Stimulated activated CD8-positive, alpha-beta memory T cell treated with anti-CD3 and anti-CD28 coated beads, Interleukin-12 subunit alpha, Interleukin-12 subunit beta, amount 100 ng/mL, for 24 hours (primary cell): Measurements from ENCODE around the gene WDR5.

Source experiments
- DNase-seq: peaks from one replicate; pipeline ENCODE4 v3.0.0-alpha.2; 2020; ENCODE audit errors: extremely low read depth

WDR5 gene

DNA sequence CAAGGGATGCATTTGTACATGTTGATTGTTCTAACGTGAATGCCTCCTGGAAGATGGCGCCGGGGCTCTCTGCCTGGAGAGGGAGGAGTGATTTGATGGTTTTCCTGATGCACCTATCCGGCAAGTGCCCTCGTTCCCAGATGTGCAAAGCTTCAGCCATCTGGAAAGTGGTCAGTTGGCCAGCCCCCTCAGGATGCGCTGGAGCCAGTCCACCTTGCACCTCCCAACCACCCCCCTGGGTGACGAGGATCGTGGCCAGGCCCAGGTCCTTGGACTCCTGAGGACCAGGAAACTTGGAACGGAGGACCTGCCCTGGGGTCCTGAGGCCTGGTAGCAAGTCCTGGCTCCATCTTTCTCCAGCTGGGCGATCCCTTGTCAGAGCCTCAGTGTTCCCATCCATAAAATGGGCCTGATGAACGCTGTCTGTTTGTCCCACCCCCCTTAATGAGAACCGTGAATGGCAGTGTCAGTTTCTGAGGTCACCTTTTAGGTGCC lies 52.1 kb downstream of the WDR5 start:
- no peak for DNase-seq

DNA sequence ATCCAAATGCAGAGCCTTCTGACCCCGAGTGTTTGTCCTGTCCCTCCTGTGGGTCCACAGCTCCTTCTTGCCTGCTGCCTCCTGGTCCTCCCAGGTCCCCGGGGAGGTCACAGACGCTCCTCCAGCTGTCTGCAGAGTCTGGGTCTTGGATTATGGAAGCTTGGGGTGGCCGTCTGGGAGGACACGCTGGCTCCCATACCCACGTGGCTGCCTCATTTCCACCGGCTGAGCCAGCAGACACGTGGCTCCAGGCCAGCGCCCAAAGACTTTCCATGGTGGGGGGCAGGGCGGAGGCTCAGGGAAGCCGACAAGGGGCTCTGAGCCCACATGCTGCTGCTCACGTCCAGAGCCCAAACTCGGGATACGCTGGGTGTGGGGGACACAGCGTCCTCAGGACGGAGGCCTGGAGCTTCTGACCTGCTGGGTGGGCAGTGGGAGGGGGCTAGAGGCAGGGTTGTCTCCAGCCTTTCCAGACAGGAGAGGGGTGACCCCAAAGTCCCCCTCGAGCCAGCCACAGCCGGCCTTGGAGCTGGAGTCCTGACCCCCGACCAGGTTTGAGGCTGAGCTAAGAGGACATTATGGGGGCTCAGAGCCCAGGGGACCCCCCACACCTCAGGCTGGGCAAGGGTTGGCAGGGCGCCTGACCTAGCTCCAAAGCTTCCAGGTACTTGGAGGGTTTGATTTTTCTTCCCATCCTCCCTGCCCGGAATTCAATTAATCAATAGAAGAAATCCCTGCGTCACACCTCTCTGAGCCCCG lies 52.7 kb downstream of the WDR5 start:
- no peak for DNase-seq

DNA sequence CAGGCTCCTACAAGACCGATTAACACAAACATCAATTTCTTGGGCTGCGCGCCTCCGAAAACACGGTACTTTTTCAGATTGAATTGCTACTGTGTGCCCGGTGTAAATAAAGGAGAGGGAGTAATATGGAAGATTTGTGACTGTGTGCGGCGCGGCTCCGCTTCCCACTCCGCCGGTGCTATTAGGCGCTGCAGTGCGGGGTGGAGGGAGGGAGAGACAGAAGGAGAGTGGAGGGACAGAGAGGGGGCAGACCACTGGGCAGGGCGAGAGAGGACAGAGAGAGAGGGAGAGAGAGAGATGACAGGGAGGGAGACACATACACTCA lies 53.2 kb downstream of the WDR5 start:
- DNase-seq: no peak

DNA sequence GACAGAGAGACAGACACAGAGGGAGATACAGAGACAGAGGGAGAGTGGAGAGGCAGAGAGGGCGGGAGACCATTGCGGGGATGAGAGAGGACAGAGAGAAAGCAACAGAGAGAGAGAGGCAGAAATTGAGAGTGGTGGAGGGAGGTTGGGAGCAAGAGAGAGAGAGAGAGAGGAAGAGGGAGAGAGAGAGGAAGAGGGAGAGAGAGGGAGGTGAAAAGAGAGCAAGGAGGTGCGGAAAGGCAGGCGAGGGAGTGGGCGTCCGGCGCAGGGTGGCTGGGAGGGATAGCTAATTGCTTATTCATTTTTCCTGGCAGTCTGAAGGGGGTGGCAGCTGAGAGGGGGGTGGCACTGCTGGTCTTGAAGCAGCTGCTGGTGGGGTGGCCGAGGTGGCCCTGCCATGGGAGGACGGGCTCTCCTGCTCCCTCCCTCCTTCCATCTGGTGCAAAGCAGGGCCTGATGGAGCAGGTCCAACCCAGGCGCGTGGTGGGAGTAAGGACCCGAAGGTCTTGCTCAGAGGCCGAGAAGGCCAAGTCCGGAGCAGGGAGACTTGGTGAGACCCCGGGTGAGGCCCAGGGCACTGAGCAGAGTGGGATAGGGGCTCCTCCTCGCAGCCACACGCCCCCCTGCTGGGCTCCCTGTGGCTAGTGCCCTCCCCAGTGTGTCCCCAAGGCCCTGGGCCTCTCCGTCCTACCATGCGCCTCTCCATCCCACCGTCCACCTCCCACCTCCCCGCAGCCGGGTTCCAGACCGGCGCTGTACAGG lies 53.8 kb downstream of the WDR5 start:
- no peak for DNase-seq

DNA sequence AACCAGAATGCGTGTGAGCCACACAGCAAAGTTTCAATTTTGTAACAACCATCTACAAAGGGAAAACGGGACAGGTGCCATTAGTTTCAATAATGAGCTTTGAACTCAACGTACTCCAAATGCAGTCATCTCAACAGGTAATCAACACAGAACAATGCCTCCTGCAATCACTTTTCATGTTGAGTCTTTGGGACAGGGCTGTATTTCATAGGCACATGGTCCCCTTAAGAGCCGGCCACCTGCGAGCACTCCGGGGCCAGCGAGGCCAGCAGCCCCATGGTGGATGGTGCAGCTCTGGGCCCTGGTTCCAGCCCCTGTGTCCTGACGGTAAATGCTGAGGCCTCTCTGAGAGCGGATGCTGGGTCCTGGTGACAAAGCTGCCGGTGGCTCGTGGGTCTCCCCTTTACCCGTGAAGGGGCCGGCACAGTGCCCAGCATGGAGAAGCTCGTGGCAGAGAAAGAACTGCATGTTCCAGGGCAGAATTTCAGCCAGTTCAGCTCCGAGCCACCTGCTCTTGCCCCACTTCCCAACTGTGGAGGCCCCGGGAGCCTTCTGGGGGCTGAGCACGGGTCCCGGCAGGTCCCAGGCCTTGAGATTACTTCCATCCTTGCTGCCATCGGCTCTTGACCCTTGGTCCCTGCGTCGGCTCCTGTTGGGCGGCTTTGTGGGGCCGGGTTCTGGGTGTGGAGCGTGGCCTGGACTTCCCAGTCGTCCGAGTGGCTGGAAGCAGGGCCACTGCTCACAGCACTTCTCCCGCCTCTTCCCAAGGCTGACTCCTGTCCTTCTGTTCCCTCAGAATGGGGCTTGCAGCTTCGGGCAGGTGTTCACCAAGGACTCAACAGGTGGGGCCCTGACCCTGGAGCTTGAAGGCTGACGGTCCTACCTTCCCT lies 54.6 kb downstream of the WDR5 start:
- no peak for DNase-seq

DNA sequence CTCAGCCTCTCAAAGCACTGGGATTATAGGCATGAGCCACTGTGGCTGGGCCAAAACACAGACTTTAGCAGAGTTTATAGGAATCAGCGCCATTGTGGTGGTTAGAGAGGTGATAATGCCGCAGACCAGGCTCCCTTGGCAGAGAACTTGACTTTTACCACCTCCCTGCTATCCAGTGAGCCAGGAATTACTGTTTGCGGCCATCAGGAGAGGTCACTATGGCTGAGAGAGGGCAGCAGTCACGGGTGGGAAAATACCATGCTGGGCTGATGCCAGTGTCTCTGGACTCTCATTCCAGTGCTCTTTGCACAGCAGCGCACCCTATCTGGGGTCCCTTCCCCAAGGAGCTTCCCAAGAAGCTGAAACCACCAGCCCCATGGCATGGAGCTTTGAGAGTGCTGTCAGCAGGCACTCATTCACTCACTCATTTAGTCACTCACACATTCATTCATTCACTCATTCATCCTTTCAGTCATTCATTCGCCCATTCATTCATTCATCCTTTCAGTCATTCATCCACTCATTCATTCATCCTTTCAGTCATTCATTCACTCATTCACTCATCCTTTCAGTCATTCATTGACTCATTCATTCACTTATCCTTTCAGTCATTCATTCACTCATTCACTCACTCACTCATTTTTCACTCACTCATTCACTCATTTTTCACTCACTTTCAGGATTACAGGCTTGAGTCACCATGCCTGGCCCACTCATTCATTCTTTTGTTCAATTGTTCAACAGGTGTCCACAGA lies 55.8 kb downstream of the WDR5 start:
- DNase-seq: no peak

DNA sequence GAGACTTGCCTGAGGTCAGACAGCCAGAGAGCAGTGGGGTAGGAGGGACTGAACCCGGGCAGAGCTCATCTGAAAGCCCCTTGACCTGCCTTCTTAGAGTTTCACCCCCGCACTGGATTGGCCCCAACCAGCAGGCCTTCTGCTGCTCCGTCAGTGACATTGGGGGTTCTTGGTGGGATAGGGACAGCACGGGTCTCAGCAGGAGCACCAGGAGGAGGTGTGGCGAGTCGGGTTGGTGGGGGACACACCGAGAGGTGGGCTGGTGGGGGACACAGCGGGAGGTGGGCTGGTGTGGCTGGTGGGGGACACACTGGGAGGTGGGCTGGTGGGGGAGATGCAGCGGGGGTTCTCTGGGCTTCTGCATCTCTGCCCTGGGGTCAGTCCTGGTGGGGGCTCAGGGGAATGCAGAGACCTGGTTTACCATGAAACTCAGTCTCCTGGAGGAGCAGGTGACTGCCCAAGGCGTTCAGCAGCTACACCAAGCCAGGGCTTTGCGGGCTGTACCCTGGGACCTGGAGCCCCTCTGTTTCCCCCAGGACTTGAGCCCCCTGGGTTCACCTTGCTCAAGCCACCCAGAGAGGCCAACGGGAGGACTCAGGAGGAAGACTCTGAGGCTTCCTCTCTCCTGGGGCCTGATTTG lies 56.5 kb downstream of the WDR5 start:
- DNase-seq: no peak

DNA sequence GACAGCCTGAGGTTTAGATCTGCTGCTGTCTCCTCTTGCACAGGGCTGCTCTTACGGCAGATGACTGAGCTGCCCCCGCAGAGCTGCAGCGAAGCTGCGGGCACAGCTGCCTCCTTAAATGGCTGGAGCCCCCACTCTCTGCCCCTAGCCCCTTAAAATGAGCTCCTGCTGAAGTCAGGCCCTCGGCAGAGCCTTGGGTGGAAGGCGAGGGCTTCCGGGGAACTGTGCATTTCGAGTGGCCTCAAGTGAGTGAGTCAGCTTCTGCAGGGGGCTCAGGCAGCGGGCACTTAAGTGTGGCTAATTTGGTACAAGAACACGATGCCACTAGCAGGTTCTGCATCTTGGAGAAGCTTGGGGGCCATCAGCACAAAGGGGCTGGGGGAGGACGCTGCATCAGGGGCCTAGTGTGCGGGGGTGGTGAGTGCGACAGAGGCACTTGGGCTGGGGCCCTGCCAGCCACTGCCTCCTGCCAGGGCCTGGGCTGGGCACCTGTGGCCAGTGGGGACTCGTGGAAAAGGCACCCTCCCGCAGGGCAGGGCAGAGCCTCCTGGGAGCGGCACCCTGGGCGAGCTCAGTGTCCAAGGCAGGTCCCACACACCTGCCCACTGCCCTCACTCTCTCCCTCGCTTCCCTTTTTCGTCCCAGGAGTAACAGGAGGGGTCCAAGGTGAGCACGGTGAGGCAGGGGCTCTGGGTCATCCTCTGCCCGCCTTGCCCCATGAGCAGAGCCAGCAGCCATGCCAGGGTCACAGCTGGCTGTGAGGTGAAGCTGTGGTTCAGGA lies 57.3 kb downstream of the WDR5 start:
- DNase-seq: no peak

DNA sequence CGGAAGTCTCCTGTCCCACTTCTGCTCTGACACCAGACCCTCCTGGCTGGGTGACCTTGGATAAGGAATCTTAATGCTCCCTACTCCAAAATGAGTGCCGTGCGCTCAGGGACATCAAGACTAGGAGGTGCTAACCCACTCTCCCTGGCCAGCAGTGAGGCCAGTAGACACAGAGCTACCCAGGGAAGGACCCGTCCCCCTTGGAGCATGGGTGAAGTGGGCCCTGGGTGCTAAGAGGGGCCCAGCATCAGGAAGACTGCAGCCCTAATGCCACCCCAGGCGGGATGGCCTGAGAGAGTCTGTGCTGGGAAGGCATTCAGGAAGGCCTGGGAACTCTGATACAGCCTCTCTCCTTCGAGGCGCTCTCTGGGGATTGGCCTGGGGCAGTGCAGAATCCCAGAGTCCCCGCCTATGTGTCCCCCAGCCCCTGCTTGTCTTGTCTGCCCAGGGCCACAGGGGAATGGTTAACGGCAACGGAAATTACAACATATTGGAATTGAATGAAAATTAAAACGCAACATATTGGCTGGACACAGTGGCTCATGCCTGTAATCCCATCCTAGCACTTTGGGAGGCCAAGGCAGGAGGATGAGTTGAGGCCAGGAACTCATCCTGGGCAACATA lies 58.1 kb downstream of the WDR5 start:
- no peak for DNase-seq

DNA sequence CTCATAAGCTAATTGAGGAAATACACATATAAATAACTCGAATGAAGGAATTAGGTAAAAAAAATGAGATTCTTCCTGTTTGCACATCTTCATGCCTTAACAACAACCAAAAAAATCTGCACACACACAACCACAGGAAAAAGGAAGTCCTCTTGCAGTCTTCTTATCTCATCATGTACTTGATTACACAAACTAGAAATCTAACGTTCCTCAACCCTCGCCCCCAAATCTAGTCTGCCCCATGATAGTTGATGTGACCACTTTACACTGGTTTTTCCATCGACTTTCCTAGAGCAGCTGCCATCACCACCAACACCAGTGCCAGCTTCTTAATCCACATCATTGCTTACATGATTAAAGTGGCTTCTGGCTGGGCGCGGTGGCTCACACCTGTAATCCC lies 59.7 kb downstream of the WDR5 start:
- no peak for DNase-seq

DNA sequence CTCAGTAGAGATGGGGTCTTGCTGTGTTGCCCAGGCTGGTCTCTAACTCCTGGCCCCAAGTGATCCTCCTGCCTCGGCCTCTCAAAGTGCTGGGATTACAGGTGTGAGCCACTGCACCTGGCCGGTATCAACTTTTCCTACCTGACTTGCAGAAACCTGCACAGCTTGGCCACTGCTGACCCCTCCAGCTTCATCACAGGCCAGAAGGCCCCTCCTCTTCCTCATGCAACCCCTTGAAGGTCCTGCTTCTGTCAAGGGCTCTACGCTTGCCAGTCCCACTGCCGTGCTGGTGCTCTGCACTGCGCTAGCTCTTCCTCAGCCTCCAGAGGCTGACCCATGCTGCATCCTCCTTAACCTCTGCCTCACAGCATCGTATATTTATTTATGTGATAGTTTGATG lies 61.0 kb downstream of the WDR5 start:
- DNase-seq: no peak

DNA sequence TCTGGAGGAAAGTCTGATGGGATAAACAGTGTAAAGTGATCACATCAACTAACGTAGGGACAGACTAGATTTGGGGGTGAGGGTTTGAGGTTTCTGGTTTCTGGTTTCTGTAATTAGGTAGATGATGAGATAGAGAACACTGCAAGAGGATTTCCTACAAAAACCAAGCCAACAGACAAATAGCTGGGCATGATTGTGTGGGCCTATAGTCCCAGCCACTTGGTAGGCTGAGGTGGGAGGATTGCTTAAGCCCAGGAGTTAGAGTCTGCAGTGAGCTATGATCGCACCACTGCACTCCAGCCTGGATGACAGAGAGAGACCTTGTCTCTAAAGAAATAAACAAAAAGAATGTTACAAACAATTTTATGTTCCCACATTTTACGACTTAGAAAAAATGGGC lies 62.9 kb downstream of the WDR5 start:
- DNase-seq: no peak

DNA sequence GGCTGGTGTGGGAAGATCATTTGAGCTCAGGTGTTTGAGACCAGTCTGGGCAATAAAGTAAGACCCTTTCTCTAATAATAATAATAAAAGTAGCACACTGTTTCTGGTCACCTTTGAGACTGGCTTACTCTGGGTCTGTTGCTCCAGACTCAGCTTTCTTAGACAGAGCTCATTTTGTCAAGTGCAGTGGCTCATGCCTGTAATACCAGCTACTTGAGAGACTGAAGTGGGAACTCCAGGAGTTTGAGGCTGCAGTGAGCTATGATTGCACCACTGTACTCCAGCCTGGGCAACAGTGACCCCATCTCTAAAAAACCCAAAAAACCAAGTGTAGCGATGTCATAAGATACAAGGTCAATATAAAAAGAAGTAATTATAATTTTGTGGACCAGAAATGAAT lies 64.8 kb downstream of the WDR5 start:
- no peak for DNase-seq

DNA sequence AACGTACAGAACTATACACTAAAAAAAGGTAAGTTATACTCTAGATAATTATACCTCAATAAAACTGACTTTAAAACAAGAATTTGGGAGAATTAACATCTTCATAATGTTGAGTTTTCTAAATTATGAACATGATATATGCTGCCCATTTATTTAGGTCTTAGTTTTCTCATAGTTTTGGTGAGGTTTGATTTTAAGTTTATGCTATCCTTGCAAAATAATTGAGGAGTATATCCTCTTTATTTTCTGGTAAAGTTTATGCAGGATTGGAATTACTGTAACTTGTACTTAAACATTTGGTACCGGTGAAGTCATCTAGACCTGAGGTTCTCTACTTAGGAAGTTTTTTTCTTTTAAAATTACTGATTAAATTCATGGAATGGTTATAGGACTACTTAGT lies 67.3 kb downstream of the WDR5 start:
- DNase-seq: no peak

DNA sequence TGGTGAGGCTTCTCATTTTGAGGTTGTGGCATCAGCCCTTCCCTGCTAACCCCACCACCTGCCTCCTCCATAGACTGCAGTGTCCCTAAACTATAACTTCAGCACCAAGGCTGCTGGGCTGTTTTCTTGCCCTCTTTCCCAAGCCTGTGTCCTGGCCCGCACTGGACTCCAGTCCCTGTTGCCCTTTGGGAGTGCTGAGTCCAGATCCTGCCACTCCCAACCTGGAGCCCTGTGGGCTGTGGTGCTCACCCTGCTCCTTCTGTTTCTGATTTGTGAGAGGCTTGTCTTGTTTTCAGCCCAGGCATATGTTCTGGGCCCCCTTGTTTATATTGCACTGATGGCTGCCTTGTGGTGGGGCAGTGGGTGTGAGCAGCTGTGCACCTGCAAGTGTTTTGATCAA lies 68.2 kb downstream of the WDR5 start:
- no peak for DNase-seq

DNA sequence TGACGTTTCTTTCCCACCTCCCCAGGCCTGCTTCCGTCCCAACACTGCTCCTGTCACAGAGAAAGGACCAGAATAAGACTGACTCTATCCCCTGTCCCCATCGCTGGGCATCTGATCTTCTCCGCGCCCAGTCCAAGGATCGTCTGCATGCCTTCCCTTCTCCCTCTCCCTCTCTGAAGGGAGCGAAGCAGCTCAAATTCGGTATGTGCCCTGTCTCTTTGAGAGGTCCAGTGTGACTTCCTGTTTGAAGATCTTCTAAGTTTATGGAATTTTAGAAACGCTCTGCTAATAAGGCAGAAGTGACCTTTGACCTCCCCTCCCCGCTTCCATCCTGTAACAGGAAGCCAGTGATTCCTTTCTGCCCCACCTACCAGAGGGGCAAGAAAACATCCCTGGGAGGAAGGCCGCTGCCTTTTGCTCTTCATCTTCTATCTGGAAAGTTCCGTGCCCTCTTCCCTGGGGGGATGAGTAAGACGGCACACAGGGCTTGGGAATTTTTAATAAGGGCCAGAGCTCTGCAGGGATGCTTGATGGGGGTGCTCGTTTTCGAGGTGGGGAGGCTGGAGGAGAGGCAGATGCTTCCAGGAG lies 69.2 kb downstream of the WDR5 start:
- DNase-seq: no peak

DNA sequence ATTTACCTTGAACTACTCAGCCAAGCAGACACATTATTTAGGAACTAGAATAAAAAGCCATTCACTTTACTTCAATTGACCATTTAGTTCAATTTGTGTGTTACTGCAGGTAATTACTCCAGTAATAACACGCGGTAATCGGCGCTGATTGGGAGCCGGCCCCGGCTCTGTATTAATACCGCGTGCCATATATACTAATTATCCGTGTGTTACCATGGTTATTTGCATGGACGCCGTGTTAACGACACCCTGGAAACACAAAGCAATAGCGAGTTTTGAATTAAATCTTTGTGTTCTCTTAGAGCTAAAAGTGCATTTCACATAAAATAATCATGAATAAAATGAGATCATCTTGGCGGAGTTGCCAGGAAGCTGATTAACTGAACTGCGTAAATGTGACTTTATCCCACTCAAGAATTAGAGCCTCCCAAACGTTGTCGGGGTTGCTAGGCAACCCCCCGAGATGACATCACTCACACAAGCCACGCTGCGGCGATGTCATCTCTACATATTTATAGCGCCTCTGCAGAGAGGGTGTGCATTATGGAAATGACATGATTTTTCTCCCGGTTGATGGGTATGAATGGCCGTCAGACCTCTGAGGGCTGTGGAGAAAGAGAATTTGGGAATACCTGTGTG lies 69.9 kb downstream of the WDR5 start:
- DNase-seq: no peak

DNA sequence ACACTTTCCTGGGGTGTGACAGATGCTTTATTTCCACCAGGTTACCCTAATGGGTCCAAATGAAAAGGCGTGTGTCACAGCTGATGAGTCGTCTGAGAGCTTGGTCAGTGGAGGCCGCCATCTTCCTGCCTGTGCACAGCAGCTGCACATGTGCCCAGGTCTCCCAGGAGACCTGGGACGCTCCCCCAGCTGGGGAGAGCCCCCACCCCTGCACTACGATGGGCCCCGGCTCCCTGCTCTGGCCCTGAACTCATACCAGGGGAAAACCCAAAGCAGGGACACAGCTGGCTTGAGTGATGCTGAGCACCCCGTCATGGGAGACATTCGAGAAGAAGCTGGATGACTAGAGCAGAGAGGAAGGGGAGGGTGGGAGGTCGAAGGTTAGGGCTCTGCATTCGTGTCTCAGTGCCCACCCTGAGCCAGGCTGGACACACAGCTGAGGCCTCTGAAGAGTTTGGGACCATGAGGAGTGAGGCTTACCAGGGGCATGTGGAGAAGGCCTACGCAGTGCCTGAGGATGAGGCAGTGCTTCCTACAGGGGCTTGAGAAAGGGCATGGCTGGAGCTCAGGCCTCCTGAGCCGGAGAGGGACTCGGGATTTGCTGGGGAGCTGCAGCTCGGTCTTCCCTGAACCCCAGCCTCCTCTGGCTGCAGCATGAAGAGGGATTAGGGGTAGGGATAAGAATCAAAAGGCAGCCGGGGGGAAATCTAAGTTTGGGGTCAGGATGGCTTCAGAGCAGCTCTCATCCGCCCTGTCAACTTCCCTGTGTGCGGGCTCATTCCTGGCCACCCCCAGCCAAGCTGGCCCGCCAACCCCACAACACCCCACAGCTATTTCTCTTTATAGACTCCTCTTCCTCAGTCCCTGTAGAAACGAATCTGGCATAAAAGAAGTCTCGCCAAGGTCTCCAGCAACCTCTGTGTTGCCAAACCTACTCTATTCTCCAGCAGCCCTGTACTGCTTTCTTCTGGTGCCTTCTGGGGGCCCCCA lies 70.7 kb downstream of the WDR5 start:
- DNase-seq: no peak
